Thyroid gland (tissue), 4 donors: ENCODE data around the gene NUP50.

Experiments
- CTCF ChIP-seq, 6 experiments: fragments of 200-600 bp in 3 of 6; fragments of 450-650 bp in 3 of 6; sonication (generic) in 3 of 6; IDR thresholded peaks; one replicate each; pipeline ENCODE4 v1.5.1; 2016 to 2019; ENCODE audit warnings: antibody characterized with exemption in 6 of 6, mild to moderate bottlenecking in 2 of 6, inconsistent platforms in 1 of 6, moderate library complexity in 1 of 6
- POLR2A ChIP-seq, 2 donors: fragments of 450-650 bp; IDR thresholded peaks; one replicate each; pipeline ENCODE4 v1.6.1; 2017; ENCODE audit warnings: antibody characterized with exemption in 2 of 2, mild to moderate bottlenecking in 2 of 2, moderate library complexity in 1 of 2

GRCh38 chr22:45198463-45198795 is 34.7 kb downstream of the NUP50 start:
- TF ChIP-seq POLR2A (IDR thresholded peaks at IDR 0.05), result no peak
- TF ChIP-seq CTCF (IDR thresholded peaks at IDR 0.05), result no peak
